Measurements from ENCODE around the gene CAPG. TPM values are rescaled to one million over a fixed set of nuclear protein-coding genes. Genes with fewer than 3 reads are reported as not detected.
"Not testable (repeated sequence)": the region's sequence is repeated elsewhere in the genome, so short reads cannot be mapped to it uniquely, and the experiment has no call there.

The CAPG gene
- total and polyA plus RNA-seq, 2 donors = 118 to 190 TPM

GRCh38 chr2:85418132-85419008, 8.2 kb upstream of the CAPG start, which contains the start of gene SH2D6:
Gene SH2D6 (plus strand): TSS chr2:85418714. CDS start chr2:85429466, 10,752 bp downstream.
- peak; percentile 69 to 93 (median 85) for DNase-seq (ENCODE audit: low read depth in 6 of 9, low spot score in 9 of 9)
- no peaks in the 10 kb centered on the region for H3K36me3 ChIP-seq (ENCODE audit: control insufficient read depth in 2 of 2, insufficient read depth in 2 of 2, low read length in 1 of 2)
- 20% methylated on average over 57 of the region's 57 CpGs for WGBS
- peaks cover 0 to 7% of the 10 kb centered on the region in 2 donors for H3K9me3 ChIP-seq (ENCODE audit: control insufficient read depth in 2 of 2, insufficient read depth in 1 of 2, low read length in 1 of 2)
- peaks cover 16 to 56% of the 10 kb centered on the region in 2 donors for H3K4me1 ChIP-seq (ENCODE audit: control insufficient read depth in 2 of 2, insufficient read depth in 2 of 2, low read length in 2 of 2)
- peak within 1 kb of the TSS; percentile 70 to 78 for H3K4me3 ChIP-seq (ENCODE audit: low read length in 2 of 2)
- peaks cover 0 to 7% of the 10 kb centered on the region in 2 donors for H3K27me3 ChIP-seq (ENCODE audit: control insufficient read depth in 2 of 2, insufficient read depth in 1 of 2, low read length in 1 of 2)
- H3K27ac ChIP-seq (ENCODE audit: low read depth in 1 of 2, low read length in 1 of 2) = peak within 1 kb of the TSS; percentile 89 to 93

GRCh38 chr2:85415980-85416650, 5.9 kb upstream of the CAPG start:
- WGBS = 95% methylated on average over 12 of the region's 12 CpGs
- H3K27me3 ChIP-seq (ENCODE audit: control insufficient read depth in 2 of 2, insufficient read depth in 1 of 2, low read length in 1 of 2) = peaks cover 0 to 10% of the 10 kb centered on the region in 2 donors
- peaks cover 0 to 7% of the 10 kb centered on the region in 2 donors for H3K9me3 ChIP-seq (ENCODE audit: control insufficient read depth in 2 of 2, insufficient read depth in 1 of 2, low read length in 1 of 2)
- H3K4me1 ChIP-seq (ENCODE audit: control insufficient read depth in 2 of 2, insufficient read depth in 2 of 2, low read length in 2 of 2) = peaks cover 16 to 62% of the 10 kb centered on the region in 2 donors
- H3K27ac ChIP-seq (ENCODE audit: low read depth in 1 of 2, low read length in 1 of 2) = no peak overlapping the region
- DNase-seq (ENCODE audit: low read depth in 6 of 9, low spot score in 9 of 9) = no peak
- no peaks in the 10 kb centered on the region for H3K36me3 ChIP-seq (ENCODE audit: control insufficient read depth in 2 of 2, insufficient read depth in 2 of 2, low read length in 1 of 2)
- H3K4me3 ChIP-seq (ENCODE audit: low read length in 2 of 2) = no peak overlapping the region

GRCh38 chr2:85414761-85415553, 4.8 kb upstream of the CAPG start:
- 95% methylated on average over 7 of the region's 7 CpGs for WGBS
- H3K9me3 ChIP-seq (ENCODE audit: control insufficient read depth in 2 of 2, insufficient read depth in 1 of 2, low read length in 1 of 2) = peaks cover 0 to 7% of the 10 kb centered on the region in 2 donors
- H3K4me3 ChIP-seq (ENCODE audit: low read length in 2 of 2) = no peak overlapping the region
- H3K4me1 ChIP-seq (ENCODE audit: control insufficient read depth in 2 of 2, insufficient read depth in 2 of 2, low read length in 2 of 2) = peaks cover 18 to 60% of the 10 kb centered on the region in 2 donors
- DNase-seq (ENCODE audit: low read depth in 6 of 9, low spot score in 9 of 9) = no peak
- H3K36me3 ChIP-seq (ENCODE audit: control insufficient read depth in 2 of 2, insufficient read depth in 2 of 2, low read length in 1 of 2) = no peaks in the 10 kb centered on the region
- no peak overlapping the region for H3K27ac ChIP-seq (ENCODE audit: low read depth in 1 of 2, low read length in 1 of 2)
- peaks cover 0 to 10% of the 10 kb centered on the region in 2 donors for H3K27me3 ChIP-seq (ENCODE audit: control insufficient read depth in 2 of 2, insufficient read depth in 1 of 2, low read length in 1 of 2)

- H3K4me3 ChIP-seq (ENCODE audit: low read length in 2 of 2); H3K9me3 ChIP-seq (ENCODE audit: control insufficient read depth in 2 of 2, insufficient read depth in 1 of 2, low read length in 1 of 2); DNase-seq (ENCODE audit: low read depth in 6 of 9, low spot score in 9 of 9); H3K27ac ChIP-seq (ENCODE audit: low read depth in 1 of 2, low read length in 1 of 2); H3K36me3 ChIP-seq (ENCODE audit: control insufficient read depth in 2 of 2, insufficient read depth in 2 of 2, low read length in 1 of 2): not testable (repeated sequence)
- peaks cover 0 to 10% of the 10 kb centered on the region in 2 donors for H3K27me3 ChIP-seq (ENCODE audit: control insufficient read depth in 2 of 2, insufficient read depth in 1 of 2, low read length in 1 of 2)
- WGBS = 93% methylated on average over 5 of the region's 5 CpGs
- peaks cover 23 to 61% of the 10 kb centered on the region in 2 donors for H3K4me1 ChIP-seq (ENCODE audit: control insufficient read depth in 2 of 2, insufficient read depth in 2 of 2, low read length in 2 of 2)
Measured at GRCh38 chr2:85414421-85414759, 4.2 kb upstream of the CAPG start.

GRCh38 chr2:85413592-85414420, 3.6 kb upstream of the CAPG start:
- no peaks in the 10 kb centered on the region for H3K36me3 ChIP-seq (ENCODE audit: control insufficient read depth in 2 of 2, insufficient read depth in 2 of 2, low read length in 1 of 2)
- H3K27ac ChIP-seq (ENCODE audit: low read depth in 1 of 2, low read length in 1 of 2) = peak overlapping the region in 1 of 2 donors; percentile 12
- peak in 2 of 9 donors; percentile 42 to 63 for DNase-seq (ENCODE audit: low read depth in 6 of 9, low spot score in 9 of 9)
- peak overlapping the region; percentile 46 to 47 for H3K4me3 ChIP-seq (ENCODE audit: low read length in 2 of 2)
- H3K27me3 ChIP-seq (ENCODE audit: control insufficient read depth in 2 of 2, insufficient read depth in 1 of 2, low read length in 1 of 2) = peaks cover 0 to 10% of the 10 kb centered on the region in 2 donors
- WGBS = 6% methylated on average over 44 of the region's 44 CpGs
- H3K4me1 ChIP-seq (ENCODE audit: control insufficient read depth in 2 of 2, insufficient read depth in 2 of 2, low read length in 2 of 2) = peaks cover 23 to 61% of the 10 kb centered on the region in 2 donors
- H3K9me3 ChIP-seq (ENCODE audit: control insufficient read depth in 2 of 2, insufficient read depth in 1 of 2, low read length in 1 of 2) = peaks cover 0 to 4% of the 10 kb centered on the region in 2 donors

- Histone ChIP-seq H3K36me3 (ENCODE audit: control insufficient read depth in 2 of 2, insufficient read depth in 2 of 2, low read length in 1 of 2) (no peaks in the 10 kb centered on the region), H3K9me3 (ENCODE audit: control insufficient read depth in 2 of 2, insufficient read depth in 1 of 2, low read length in 1 of 2) (no peaks in the 10 kb centered on the region), H3K4me3 (ENCODE audit: low read length in 2 of 2) (no peak overlapping the region), H3K27ac (ENCODE audit: low read depth in 1 of 2, low read length in 1 of 2) (no peak overlapping the region), H3K27me3 (ENCODE audit: control insufficient read depth in 2 of 2, insufficient read depth in 1 of 2, low read length in 1 of 2) (peaks cover 0 to 10% of the 10 kb centered on the region in 2 donors), H3K4me1 (ENCODE audit: control insufficient read depth in 2 of 2, insufficient read depth in 2 of 2, low read length in 2 of 2) (peaks cover 21 to 74% of the 10 kb centered on the region in 2 donors)
- DNase-seq (ENCODE audit: low read depth in 6 of 9, low spot score in 9 of 9) = no peak
- WGBS = over 99% methylated on average over 5 of the region's 5 CpGs
Measured at GRCh38 chr2:85411405-85411748, 1.2 kb upstream of the CAPG start.

GRCh38 chr2:85410584-85411404, 628 bp upstream of the CAPG start:
- WGBS = 88% methylated on average over 13 of the region's 13 CpGs
- Histone ChIP-seq H3K4me3 (ENCODE audit: low read length in 2 of 2) (no peak overlapping the region), H3K4me1 (ENCODE audit: control insufficient read depth in 2 of 2, insufficient read depth in 2 of 2, low read length in 2 of 2) (peaks cover 26 to 77% of the 10 kb centered on the region in 2 donors), H3K27ac (ENCODE audit: low read depth in 1 of 2, low read length in 1 of 2) (peak overlapping the region in 1 of 2 donors; percentile 46), H3K9me3 (ENCODE audit: control insufficient read depth in 2 of 2, insufficient read depth in 1 of 2, low read length in 1 of 2) (no peaks in the 10 kb centered on the region), H3K36me3 (ENCODE audit: control insufficient read depth in 2 of 2, insufficient read depth in 2 of 2, low read length in 1 of 2) (no peaks in the 10 kb centered on the region), H3K27me3 (ENCODE audit: control insufficient read depth in 2 of 2, insufficient read depth in 1 of 2, low read length in 1 of 2) (peaks cover 0 to 10% of the 10 kb centered on the region in 2 donors)
- DNase-seq (ENCODE audit: low read depth in 6 of 9, low spot score in 9 of 9) = no peak

Measured in thymus (tissue), 11 donors.